Left forelimb (tissue), 1 donor: ENCODE results near the gene ATOH1.

ENCODE experiments used
- DNase-seq: peaks from one replicate; pipeline ENCODE4 v3.0.0-alpha.2; 2018; ENCODE audit warnings: low spot score

ATOH1 gene

DNA sequence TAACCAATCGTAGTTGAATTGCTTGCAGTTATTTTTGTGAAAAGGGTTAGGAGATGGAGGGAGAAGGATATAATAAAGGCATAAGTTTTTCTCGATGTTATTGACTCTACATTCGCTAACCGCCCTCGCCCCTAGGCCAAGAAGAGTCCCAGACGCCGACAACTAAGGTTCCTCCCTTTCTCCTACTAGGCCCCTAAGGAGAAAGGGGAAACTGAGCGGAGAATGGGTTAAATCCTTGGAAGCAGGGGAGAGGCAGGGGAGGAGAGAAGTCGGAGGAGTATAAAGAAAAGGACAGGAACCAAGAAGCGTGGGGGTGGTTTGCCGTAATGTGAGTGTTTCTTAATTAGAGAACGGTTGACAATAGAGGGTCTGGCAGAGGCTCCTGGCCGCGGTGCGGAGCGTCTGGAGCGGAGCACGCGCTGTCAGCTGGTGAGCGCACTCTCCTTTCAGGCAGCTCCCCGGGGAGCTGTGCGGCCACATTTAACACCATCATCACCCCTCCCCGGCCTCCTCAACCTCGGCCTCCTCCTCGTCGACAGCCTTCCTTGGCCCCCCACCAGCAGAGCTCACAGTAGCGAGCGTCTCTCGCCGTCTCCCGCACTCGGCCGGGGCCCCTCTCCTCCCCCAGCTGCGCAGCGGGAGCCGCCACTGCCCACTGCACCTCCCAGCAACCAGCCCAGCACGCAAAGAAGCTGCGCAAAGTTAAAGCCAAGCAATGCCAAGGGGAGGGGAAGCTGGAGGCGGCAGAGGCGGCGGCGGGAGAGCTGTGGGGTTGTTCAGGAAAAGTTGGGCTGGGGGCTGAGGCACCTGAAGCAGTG is 5.9 kb downstream of the ATOH1 start:
- no peak for DNase-seq

DNA sequence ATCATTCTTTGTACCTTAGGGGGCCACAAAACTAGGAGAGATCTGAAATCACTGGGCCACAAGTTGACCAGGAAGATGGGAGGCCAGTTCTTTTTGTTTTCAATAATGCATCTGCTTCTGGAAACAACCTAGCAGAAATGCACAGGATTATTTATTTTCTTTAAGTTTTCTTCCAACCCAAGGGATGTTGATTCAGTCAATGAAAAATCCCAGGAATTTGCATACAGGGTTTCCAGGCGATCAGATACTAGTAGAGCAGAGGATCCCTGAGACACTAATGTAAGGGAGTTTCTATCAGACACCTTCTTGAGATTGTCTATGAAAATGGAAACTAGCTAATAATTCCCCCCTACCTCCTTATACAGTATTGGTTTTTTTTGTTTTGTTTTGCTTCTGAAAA is 7.4 kb downstream of the ATOH1 start:
- DNase-seq, result no peak

DNA sequence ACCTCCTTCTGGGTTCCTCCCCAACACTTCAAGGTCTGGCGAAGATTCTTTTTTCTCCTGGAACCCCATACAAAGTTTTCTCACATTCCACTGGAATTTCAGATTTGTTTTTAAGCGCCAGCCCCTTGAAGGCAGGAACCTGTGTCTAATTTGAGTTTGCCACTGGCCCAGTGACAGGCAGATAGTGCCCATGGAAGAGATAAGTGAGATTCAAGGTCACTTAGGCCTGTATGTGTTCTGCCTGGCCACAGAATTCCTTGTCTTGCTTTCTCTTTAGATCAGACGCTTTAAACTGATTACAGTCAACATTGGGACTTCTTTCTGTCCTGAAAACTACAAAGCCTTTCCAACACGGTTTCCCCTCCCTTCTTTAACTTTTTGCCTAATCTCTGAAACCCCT is 11.2 kb downstream of the ATOH1 start:
- DNase-seq, result no peak

DNA sequence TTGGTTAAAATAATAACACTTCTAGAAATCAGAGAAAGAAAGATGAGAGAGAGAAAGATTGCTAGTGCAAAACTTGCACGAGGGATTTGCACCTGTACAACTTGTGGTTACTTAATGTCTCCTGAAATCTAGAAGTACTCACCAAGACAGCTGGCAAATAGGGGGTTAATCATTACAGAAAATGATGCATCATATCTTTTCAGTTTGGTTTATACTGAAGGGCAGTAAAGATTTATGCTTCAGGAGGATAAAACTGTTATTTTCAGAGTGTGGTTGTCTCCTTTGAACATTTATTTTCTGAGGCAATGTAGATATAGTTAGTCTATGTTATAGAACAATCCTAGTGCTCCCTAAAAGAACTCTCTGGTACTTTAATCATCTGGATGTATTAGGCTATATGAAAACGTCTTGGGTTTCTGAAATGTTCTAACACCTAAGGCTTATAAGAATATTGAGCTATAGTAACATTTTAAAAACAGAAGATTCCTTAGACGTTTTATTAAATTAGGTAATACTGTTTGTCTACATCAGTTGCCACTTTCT is 13.3 kb downstream of the ATOH1 start:
- no peak for DNase-seq

DNA sequence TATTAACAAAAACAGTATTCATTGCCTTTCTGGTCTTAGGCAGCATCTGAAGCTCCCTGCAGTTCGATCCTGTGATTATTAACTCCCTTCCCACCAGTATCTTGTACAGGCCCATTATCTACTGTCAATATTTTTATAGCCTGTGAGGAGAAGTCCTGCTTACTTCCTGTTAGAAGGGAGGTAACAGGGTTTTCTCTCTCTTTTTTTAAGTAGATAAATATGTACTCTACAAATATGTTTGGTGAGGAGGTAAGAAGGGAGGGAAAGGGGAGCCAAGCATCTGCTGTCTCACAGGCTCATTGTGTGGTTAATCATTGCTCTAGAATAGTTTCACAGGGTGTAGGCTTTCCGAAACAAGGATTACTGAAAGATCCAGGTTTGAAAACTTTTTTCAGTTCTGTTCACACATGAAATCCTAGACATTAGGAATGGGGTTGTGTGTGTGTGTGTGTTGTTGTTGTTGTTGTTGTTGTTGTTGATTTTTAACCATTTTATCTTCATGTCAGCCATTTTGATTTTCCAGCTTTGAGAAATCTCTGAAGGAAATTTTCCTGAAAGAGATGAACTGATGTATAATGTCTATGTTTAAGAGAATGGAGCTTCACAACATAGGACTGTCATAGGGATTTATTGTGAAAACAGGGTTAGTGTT is 14.2 kb downstream of the ATOH1 start:
- DNase-seq, result no peak

DNA sequence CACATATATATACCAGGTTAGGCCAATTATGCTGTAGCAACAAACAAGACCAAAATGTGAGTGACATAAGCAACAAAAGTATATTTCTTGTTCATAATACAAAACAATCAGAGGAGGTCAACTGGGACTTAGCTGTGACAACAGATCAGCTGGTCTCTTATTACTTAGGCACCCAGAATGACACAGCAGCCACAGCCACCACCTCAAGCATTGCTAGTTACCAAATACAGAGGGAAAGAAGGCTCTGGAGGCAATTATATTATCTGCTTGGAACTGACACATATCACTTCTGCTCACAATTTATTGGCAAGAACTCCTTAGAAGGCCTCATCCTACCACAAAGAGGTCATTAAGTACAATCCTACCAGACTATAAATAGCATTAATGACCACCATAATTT is 15.2 kb downstream of the ATOH1 start:
- no peak for DNase-seq

DNA sequence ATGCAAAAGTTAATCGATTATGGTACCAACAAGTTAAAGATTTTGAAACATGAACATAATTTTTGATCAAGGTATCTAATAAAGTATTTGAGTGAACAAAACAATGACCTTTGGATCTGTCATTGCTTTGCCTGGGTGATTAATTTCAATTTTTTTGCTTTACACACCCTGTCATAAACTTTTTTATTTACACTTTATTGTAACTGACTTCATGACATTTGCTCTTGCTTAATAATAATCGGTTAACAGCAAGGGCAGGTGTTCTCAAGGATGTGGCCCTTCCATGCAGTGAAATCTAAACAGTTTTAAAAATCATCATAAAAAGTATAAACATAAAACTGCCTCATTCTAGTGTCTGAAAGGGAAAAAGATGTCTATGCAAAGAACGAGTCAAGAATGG is 24.1 kb downstream of the ATOH1 start:
- DNase-seq, result no peak

DNA sequence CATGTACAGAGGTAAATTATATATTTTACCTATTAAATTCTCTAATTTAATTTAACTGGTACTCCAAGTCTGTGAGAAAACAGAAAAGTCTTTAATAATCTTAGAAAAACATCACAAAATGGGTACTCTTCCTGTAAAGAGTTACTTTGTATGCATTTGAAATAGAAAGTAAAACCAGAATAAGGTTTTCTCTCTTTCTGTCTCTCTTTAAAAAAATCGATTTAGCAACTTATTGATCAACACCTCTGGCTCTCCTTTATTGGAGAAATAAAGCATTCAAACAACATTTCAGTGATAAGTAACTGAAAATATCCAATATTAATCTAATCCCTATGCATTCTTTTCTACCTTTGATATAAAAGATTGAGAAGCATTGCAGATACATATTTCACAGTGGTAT is 27.4 kb downstream of the ATOH1 start:
- no peak for DNase-seq

DNA sequence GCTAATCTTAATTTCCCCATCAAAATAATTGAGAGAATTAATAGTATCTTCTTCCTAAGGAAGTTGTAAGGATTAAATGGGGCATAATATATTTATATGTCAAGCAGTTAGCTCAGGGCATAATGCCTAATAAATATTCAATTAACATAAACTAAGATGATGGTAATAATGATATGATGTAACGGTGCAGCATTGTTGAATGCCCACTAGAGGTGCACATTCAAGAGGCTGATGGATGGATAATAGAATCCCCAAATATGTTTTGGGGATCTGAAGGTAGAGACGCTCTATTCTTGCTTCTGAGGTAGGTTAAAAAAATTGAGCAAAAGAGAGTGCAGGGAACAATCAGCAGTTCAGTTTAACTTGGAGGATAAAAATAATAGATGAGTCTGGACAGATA is 37.1 kb downstream of the ATOH1 start:
- no peak for DNase-seq

DNA sequence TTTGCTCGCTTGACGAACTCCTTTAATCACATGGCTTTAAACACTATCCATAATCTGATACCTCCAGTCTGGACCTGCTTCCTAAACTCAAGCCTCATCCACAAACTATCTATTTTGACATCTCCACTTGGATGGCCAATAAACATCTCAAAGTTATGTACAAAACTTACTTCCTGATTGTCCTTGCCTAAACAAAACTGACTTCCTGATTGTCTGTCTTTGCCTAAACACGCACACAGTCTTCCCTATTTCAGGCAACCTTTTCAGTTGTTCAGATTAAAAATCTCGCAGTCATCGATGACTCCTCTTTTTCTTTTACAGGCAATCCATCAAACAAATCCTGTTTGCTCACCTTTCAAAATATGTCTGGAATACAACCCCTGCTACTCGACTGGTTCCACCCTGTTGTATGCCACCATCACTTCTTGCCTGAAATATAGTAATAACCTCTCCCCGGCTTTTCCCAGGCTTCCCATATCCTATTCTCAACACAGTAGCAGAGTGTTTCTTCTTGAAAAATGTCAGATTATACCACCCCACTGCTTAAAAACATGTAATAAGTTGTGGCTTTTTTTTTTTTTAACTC is 39.0 kb downstream of the ATOH1 start:
- no peak for DNase-seq

DNA sequence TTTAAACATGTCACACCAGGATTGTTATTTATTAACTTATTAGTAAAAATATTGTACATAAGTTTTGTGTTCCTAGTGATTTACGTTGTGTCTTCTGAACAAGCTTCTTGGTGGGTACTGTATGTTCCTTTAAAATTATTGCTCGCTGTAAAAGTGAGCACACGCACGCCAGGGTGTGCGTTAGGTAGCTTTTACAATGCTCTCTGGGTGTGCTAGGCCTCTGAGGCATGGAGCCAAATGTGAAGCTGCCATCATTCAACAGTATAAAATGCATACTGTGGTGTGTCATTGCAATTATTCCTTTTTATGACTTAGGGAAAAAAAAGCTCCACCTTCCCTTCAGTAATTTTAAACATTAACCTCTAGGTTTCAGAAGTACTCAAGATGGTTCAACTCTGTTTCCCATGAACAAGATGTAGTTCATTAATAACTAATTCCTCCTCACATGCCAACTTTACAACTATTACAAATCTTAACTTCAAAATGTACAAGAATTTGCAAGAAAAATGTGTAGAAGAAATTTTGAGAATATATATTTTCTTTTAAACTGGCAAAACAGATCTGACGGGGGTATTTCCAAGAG is 42.4 kb downstream of the ATOH1 start:
- DNase-seq, result no peak

DNA sequence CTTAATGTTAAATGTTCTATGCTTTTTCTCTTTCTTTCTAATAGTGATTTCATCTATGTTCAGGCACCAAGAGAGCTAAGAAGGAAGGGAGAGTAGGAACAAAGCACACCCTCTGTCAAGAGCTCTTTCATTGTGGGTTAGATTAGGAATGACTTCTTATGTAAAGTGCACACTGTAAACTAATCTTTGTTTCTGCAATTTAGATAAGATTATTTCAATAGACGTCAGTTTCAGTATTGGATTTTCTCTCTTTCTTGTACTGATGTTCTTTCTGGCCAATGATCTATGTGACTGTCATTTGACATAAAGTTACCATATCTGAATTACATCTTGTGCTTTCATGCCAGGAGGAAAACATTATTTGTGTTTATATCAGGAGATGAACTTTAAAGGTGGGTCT is 48.2 kb downstream of the ATOH1 start:
- no peak for DNase-seq

DNA sequence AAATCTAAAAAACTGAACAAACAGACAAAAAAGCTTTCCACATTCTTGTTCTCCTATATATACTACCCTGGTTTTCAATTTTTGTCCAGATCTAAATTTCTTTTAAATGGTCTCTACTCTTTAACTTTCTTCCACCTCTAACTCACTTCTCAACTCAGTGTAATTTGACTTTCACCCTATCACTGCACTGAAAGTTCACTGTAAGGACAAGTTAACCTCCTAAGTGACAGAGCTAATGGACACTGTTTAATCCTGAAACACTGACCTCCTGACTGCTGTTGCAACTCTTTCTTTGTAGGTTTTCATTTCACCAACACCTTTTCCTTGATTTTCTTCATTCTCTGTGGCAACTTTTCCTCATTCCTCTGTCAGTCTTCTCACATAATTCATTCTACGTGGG is 50.0 kb downstream of the ATOH1 start:
- DNase-seq, result no peak

DNA sequence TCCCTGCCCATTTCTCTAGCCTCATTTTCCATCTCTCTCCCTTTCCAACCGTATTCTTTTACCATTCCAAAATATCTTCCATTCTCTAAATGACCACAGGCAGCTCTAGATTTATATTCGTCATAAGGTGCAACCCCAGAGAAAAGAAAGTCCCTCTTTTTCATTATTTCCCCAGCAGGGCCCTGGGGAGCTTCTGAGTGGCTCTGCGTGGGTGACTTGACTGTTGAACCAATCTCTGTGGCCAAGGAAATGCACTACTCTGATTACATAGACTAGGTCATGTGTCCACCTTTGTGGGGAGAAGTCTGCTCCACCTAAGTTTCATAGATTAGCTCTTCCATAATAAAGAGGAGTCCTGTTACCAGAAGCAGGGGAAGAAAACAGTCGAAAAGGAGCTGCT is 51.4 kb downstream of the ATOH1 start:
- DNase-seq, result no peak
